Esophagus squamous epithelium (tissue), 5 donors: ENCODE results near the gene GAMT. TPM values are rescaled to one million over a fixed set of nuclear protein-coding genes. Genes with fewer than 3 reads are reported as not detected.

ENCODE experiments used
- DNase-seq: peaks from one replicate; lab custom pipeline; 2025; lab: John Stamatoyannopoulos, UW
- H3K27ac ChIP-seq, 4 donors: fragments of 200-600 bp; sonication (generic); one replicate each; pipeline ENCODE4 v1.5.1; 2016 to 2019; ENCODE audit warnings: mild to moderate bottlenecking in 1 of 4
- H3K27me3 ChIP-seq, 4 donors: fragments of 200-600 bp; sonication (generic); 1 replicate in 3 of 4; 2 replicates in 1 of 4; pipeline versions ENCODE4 v1.5.1 to v1.6.0; 2017 to 2021; ENCODE audit warnings: antibody characterized with exemption in 1 of 4
- H3K36me3 ChIP-seq, 3 donors: fragments of 200-600 bp; sonication (generic); one replicate each; pipeline ENCODE4 v1.5.1; 2016 to 2019
- H3K4me1 ChIP-seq, 3 donors: fragments of 200-600 bp; sonication (generic); one replicate each; pipeline ENCODE4 v1.5.1; 2017 to 2019
- H3K4me3 ChIP-seq, 4 donors: fragments of 200-600 bp; sonication (generic); 1 replicate in 3 of 4; 2 replicates in 1 of 4; pipeline ENCODE4 v1.5.1; 2016 to 2019; ENCODE audit warnings: mild to moderate bottlenecking in 2 of 4, moderate library complexity in 1 of 4
- H3K9me3 ChIP-seq, 3 donors: fragments of 200-600 bp; sonication (generic); one replicate each; pipeline ENCODE4 v1.5.1; 2016 to 2019
- POLR2A ChIP-seq, 4 donors: fragments of 450-650 bp; IDR thresholded peaks; one replicate each; pipeline ENCODE4 v1.6.1; 2017; ENCODE audit warnings: antibody characterized with exemption in 4 of 4, mild to moderate bottlenecking in 4 of 4, moderate library complexity in 3 of 4
- WGBS, 2 donors: methylation state at CpG; one replicate each; pipeline ENCODE4 v1.1.5; 2018; 5-methylcytosine and 5-hydroxymethylcytosine counted together
- intact Hi-C: fragments of 100-400 bp; cut with DNase I; formaldehyde crosslinking; loops from one replicate; pipeline ENCODE4 v1.15.0; 2022
- total RNA-seq, 4 donors: library from RNA; depleted of rRNA; stranded (reverse); fragments of >200 nt; gene quantifications; one replicate each; pipeline ENCODE4 v1.1.0, GENCODE V29; 2016
- TF ChIP-seq, protein P1 (sequence below), 6 experiments: fragments of 450-650 bp in 4 of 6; fragments of 200-600 bp in 2 of 6; sonication (generic) in 2 of 6; IDR thresholded peaks; one replicate each; pipeline ENCODE4 v1.5.1; 2016 to 2019; ENCODE audit warnings: antibody characterized with exemption in 6 of 6, mild to moderate bottlenecking in 4 of 6, moderate library complexity in 4 of 6
- donor health status: DM: yes; HTN: yes; CAD: no.

The GAMT gene
- total RNA-seq, 4 donors from 2014 or later = 2.4 to 40.0 (median 13.1) TPM

DNA sequence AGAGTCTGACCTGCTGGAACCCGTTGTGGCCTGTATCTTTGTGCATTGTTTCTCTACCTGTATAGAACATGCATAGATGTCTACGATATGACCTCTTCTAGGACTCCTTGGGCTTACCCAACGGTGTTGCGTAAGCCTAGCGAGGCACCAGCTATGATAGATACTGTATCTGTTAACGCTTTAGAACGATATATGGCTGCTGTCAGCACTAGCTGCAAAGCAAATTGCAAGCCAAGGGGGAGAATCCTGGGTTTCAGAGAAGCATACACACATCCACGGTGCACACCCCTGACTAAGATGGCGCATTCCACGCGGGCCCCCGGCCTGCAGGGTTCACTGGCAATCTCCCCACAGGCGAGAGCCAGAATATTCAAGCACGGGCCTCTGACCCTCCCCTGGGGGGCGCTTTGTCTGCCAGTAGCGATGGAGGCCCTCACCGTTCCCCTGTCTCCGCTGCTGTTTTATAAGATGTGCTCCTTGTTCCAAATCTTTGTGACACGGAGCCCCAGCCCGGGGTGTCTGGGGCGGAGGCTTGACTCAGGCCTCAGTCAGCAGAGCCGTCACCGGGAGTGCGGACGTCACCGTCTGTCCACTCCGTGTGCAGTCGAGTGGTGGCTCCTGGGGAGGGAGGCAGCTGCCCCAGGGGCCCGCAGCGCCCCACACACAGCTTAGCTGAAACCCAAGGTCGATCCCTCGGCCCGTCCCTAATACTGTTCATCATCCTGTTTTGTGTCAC is 23.9 kb upstream of the GAMT start:
- no peak for TF ChIP-seq POLR2A (IDR thresholded peaks at IDR 0.05)
- TF ChIP-seq, protein P1, sequence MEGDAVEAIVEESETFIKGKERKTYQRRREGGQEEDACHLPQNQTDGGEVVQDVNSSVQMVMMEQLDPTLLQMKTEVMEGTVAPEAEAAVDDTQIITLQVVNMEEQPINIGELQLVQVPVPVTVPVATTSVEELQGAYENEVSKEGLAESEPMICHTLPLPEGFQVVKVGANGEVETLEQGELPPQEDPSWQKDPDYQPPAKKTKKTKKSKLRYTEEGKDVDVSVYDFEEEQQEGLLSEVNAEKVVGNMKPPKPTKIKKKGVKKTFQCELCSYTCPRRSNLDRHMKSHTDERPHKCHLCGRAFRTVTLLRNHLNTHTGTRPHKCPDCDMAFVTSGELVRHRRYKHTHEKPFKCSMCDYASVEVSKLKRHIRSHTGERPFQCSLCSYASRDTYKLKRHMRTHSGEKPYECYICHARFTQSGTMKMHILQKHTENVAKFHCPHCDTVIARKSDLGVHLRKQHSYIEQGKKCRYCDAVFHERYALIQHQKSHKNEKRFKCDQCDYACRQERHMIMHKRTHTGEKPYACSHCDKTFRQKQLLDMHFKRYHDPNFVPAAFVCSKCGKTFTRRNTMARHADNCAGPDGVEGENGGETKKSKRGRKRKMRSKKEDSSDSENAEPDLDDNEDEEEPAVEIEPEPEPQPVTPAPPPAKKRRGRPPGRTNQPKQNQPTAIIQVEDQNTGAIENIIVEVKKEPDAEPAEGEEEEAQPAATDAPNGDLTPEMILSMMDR (IDR thresholded peaks at IDR 0.05) = no peak
- WGBS, 2 donors = 55 to 77% methylated on average over 23 to 25 of the region's 33 CpGs
- H3K9me3 ChIP-seq = no peaks in the 10 kb centered on the region
- intact Hi-C loops = no loop called here
- no peaks in the 10 kb centered on the region for H3K27me3 ChIP-seq
- peak overlapping the region; percentile 41 to 78 (median 72) for H3K27ac ChIP-seq
- peaks cover 5 to 47% (median 11%) of the 10 kb centered on the region in 3 donors for H3K4me1 ChIP-seq
- no peak for DNase-seq
- no peak overlapping the region for H3K4me3 ChIP-seq
- peaks cover 33 to 100% (median 69%) of the 10 kb centered on the region in 3 donors for H3K36me3 ChIP-seq

DNA sequence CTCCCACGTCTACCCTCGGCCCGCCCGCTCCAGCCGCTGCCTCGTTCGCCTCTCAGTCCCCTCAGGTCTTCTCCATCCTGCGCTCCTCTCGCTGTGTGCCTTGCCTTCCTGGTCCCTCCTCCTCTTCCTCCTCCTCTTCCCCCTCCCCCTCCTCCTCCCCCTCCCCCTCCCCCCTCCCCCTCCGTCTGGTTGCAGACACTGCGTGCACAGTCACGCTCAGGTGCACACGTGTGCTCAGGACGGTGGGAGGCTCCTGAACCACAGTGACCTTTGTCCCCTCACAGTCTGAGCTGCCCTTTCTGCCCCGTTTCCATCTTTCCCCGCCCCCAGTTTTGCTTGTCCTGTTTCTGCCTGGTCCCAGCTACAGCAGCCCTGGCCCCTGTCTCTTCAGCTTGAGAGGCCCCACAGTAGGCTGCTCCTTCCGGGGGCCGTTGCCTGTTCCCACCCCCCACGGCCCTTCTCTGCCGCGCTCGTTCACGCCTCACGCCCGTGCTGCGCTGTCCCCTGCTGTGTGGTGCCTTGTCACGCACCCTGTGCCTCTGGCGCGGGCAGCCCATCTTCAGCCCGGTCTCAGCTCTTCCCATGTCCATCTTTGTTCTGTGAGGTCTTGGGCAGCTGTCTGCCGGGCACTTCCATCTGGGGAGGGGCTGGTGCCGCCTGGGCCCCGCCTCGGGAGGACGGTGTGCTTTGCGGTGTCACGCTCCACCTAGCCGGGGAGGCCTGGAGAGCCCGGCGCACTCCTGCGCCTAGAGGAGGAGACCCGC is 23.0 kb upstream of the GAMT start:
- intact Hi-C loops = no loop called here
- Histone ChIP-seq H3K27ac (peak overlapping the region; percentile 66 to 78 (median 72)), H3K9me3 (no peaks in the 10 kb centered on the region), H3K27me3 (no peaks in the 10 kb centered on the region), H3K4me3 (no peak overlapping the region), H3K4me1 (peaks cover 5 to 42% (median 11%) of the 10 kb centered on the region in 3 donors), H3K36me3 (peaks cover 33 to 100% (median 63%) of the 10 kb centered on the region in 3 donors)
- TF ChIP-seq, protein P1 (IDR thresholded peaks at IDR 0.05) = no peak
- no peak for TF ChIP-seq POLR2A (IDR thresholded peaks at IDR 0.05)
- DNase-seq = no peak
- 44 to 53% methylated on average over 32 to 36 of the region's 42 CpGs for WGBS, 2 donors

DNA sequence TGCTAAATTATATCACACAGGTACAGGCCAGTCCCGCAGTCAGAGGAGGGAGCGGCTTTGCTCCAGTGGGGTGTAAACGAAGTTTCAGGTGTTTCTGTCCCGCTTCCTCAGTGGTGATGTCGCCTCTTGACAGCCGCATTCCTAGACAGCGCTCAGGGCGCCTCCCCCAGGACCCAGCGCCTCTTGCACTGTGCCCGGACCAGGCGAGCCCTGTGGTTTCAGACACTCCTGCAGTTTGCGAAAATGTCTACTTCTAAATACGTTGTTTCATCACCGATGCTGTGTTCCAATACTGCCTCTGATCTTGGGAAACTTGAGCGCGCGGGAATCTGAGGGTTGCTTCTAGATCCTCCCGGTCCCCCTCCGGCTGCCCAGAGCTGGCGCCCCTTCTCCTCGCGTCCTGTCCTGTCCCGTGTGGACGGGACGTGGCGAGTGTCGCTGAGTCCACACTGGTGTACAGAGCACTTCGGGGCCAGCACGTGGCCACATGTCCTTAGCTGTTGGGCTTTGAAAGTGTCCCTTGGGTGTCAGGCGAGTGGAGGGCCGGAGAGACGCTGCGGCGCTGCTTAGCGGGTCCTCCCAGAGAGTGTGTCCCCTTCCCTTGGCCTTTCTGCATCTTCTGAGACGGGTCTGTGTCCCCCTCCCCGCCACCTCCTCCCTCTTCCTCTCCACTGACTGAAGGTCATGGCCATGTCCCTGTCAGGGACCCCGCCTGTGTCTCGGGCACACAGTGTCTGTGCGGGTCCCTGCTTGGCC is 22.3 kb upstream of the GAMT start:
- DNase-seq = no peak
- 87 to 90% methylated on average over 18 to 32 of the region's 40 CpGs for WGBS, 2 donors
- H3K27me3 ChIP-seq = no peaks in the 10 kb centered on the region
- H3K4me3 ChIP-seq = no peak overlapping the region
- peaks cover 40 to 100% (median 62%) of the 10 kb centered on the region in 3 donors for H3K36me3 ChIP-seq
- no peak for TF ChIP-seq POLR2A (IDR thresholded peaks at IDR 0.05)
- TF ChIP-seq, protein P1 (IDR thresholded peaks at IDR 0.05) = no peak
- no peaks in the 10 kb centered on the region for H3K9me3 ChIP-seq
- intact Hi-C loops = no loop called here
- peaks cover 5 to 38% (median 11%) of the 10 kb centered on the region in 3 donors for H3K4me1 ChIP-seq
- peak overlapping the region in 1 of 4 donors; percentile 69 for H3K27ac ChIP-seq

DNA sequence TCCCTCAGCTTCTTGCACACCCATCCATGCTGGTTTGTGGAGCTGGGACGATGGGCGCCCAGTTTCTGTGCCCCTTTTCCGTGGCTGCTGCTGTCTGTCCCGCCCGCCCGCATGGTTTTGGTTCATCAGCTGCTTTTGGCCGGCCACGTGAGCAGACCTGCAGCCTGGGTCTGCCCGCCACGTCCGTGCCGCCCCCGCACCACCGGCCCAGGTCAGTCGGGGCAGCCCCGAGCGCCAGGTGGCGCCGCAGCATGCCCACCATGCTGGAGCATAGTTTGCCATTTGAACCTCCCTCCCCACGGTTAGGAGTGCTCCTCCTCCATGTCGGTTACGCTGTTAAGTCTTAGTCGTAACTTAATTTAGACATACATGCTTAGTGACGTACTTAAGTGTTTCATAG is 21.6 kb upstream of the GAMT start:
- no peaks in the 10 kb centered on the region for H3K27me3 ChIP-seq
- no peak overlapping the region for H3K27ac ChIP-seq
- 85 to 92% methylated on average over 11 to 16 of the region's 24 CpGs for WGBS, 2 donors
- intact Hi-C loops = no loop called here
- H3K4me3 ChIP-seq = no peak overlapping the region
- no peaks in the 10 kb centered on the region for H3K9me3 ChIP-seq
- H3K4me1 ChIP-seq = peaks cover 5 to 41% (median 11%) of the 10 kb centered on the region in 3 donors
- TF ChIP-seq, protein P1 (IDR thresholded peaks at IDR 0.05) = no peak
- no peak for TF ChIP-seq POLR2A (IDR thresholded peaks at IDR 0.05)
- peaks cover 41 to 100% (median 56%) of the 10 kb centered on the region in 3 donors for H3K36me3 ChIP-seq
- DNase-seq = no peak
